GM23338 (cell line): ENCODE measurements around the gene ATP4B.

Source experiments
- EZH2 ChIP-seq: fragments of 200-600 bp; sonication (generic); IDR thresholded peaks from one replicate; pipeline ENCODE4 v1.8.0; 2017; ENCODE audit warnings: antibody characterized with exemption, mild to moderate bottlenecking, low read depth; ENCODE audit not compliant: unreplicated experiment
- JUNB ChIP-seq: IDR thresholded peaks from one replicate; pipeline ENCODE4 v1.6.1; 2016; ENCODE audit warnings: antibody characterized with exemption; ENCODE audit not compliant: unreplicated experiment
- POLR2AphosphoS5 ChIP-seq: IDR thresholded peaks from 2 replicates; pipeline ENCODE4 v1.6.1; 2016; ENCODE audit warnings: antibody characterized with exemption, low read depth
- STAT1 ChIP-seq: IDR thresholded peaks from one replicate; pipeline ENCODE4 v1.6.1; 2016; ENCODE audit warnings: antibody characterized with exemption; ENCODE audit not compliant: unreplicated experiment
- ZNF462 ChIP-seq: fragments of 250-450 bp; sonication (Bioruptor Pico); IDR thresholded peaks from 2 replicates; pipeline ENCODE4 v1.5.0; 2020; ENCODE audit warnings: mild to moderate bottlenecking, moderate library complexity
- TF ChIP-seq, protein P1 (sequence below), 2 experiments: fragments of 200-600 bp in 1 of 2; sonication (generic) in 1 of 2; conservative IDR thresholded peaks; 2 replicates each; pipeline versions ENCODE4 v1.5.1 to v1.6.1; 2016 to 2017; ENCODE audit warnings: antibody characterized with exemption in 2 of 2, low read depth in 2 of 2, mild to moderate bottlenecking in 2 of 2, moderate library complexity in 1 of 2

- TF ChIP-seq, protein P1, sequence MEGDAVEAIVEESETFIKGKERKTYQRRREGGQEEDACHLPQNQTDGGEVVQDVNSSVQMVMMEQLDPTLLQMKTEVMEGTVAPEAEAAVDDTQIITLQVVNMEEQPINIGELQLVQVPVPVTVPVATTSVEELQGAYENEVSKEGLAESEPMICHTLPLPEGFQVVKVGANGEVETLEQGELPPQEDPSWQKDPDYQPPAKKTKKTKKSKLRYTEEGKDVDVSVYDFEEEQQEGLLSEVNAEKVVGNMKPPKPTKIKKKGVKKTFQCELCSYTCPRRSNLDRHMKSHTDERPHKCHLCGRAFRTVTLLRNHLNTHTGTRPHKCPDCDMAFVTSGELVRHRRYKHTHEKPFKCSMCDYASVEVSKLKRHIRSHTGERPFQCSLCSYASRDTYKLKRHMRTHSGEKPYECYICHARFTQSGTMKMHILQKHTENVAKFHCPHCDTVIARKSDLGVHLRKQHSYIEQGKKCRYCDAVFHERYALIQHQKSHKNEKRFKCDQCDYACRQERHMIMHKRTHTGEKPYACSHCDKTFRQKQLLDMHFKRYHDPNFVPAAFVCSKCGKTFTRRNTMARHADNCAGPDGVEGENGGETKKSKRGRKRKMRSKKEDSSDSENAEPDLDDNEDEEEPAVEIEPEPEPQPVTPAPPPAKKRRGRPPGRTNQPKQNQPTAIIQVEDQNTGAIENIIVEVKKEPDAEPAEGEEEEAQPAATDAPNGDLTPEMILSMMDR (conservative IDR thresholded peaks at IDR 0.05; ENCODE audit: low read depth in 2 of 2): no peak
- TF ChIP-seq EZH2 (no peak), JUNB (no peak), STAT1 (no peak), POLR2AphosphoS5 (no peak), ZNF462 (CRISPR knock-in tag) (no peak)
Measured at GRCh38 chr13:113650731-113651148, 7.3 kb downstream of the ATP4B start.
